Adrenal gland (tissue), 12 donors: ENCODE measurements around the gene ZNF774. TPM values are rescaled to one million over a fixed set of nuclear protein-coding genes. Genes with fewer than 3 reads are reported as not detected.

Experiments used
- DNase-seq, 7 donors: peaks; one replicate each; pipeline ENCODE4 v3.0.0-alpha.2; 2019 to 2020
- H3K27ac ChIP-seq, 5 donors: fragments of 200-600 bp; sonication (generic) in 4 of 5; 1 replicate in 3 of 5; 2 replicates in 2 of 5; pipeline versions ENCODE4 v1.5.1 to v1.8.0; 2016 to 2020; ENCODE audit warnings: mild to moderate bottlenecking in 1 of 5
- H3K27me3 ChIP-seq: fragments of 200-600 bp; 2 replicates; pipeline ENCODE4 v1.8.0; 2021
- H3K36me3 ChIP-seq, 2 donors: fragments of 200-600 bp; replicated peaks in 1 of 2; 1 replicate in 1 of 2; 2 replicates in 1 of 2; pipeline versions ENCODE4 v1.5.1 to v1.8.0; 2018 to 2022
- H3K4me1 ChIP-seq, 2 donors: fragments of 200-600 bp; replicated peaks in 1 of 2; 1 replicate in 1 of 2; 2 replicates in 1 of 2; pipeline versions ENCODE4 v1.5.1 to v1.8.0; 2018 to 2021
- H3K4me3 ChIP-seq, 4 donors: fragments of 200-600 bp; sonication (generic) in 3 of 4; one replicate each; pipeline ENCODE4 v1.5.1; 2016 to 2018
- H3K9me3 ChIP-seq, 3 donors: fragments of 200-600 bp; sonication (generic) in 1 of 3; replicated peaks in 1 of 3; 1 replicate in 2 of 3; 2 replicates in 1 of 3; pipeline versions ENCODE4 v1.5.1 to v1.8.0; 2016 to 2021
- POLR2A ChIP-seq, 2 donors: fragments of 450-650 bp; IDR thresholded peaks; one replicate each; pipeline ENCODE4 v1.6.1; 2017; ENCODE audit warnings: antibody characterized with exemption in 2 of 2, mild to moderate bottlenecking in 2 of 2, moderate library complexity in 1 of 2
- WGBS, 4 donors: extraction: QIAGEN DNeasy Blood & Tissue Kit in 2 of 4; methylation state at CpG; one replicate each; pipeline versions ENCODE4 v1.1.5 to v1.1.7; 2013 to 2017; 5-methylcytosine and 5-hydroxymethylcytosine counted together
- intact Hi-C, 2 donors: fragments of 100-400 bp; cut with DNase I; formaldehyde crosslinking; loops; one replicate each; pipeline versions ENCODE4 v1.14.1 to v1.15.0; 2022 to 2023
- polyA plus RNA-seq, 3 donors: library from polyadenylated mRNA; stranded (reverse); fragments of 200-250 nt in 2 of 3; fragments of 350-450 nt in 1 of 3; fragmentation: Illumina TruSeq in 1 of 3; extraction: RNeasy Lipid Tissue Mini Kit (QIAGEN cat#74804) in 1 of 3; gene quantifications; one replicate each; pipeline ENCODE4 v1.2.3, GENCODE V29; 2013 to 2014
- total RNA-seq, 9 donors: library from RNA; depleted of rRNA in 4 of 9; stranded (reverse); fragments of >200 nt in 4 of 9; fragments of 120-200 nt in 1 of 9; fragmentation: NEBNext Ultra II Directional in 1 of 9; extraction: Animal tissue kit (Norgen Biotek cat#: 25700) in 1 of 9; gene quantifications; one replicate each; pipeline versions ENCODE4 v1.1.0 to v1.2.4, GENCODE V29; 2013 to 2023
- TF ChIP-seq, protein P1 (sequence below), 6 experiments: fragments of 450-650 bp in 4 of 6; fragments of 200-600 bp in 2 of 6; sonication (generic) in 1 of 6; IDR thresholded peaks; 1 replicate in 5 of 6; 2 replicates in 1 of 6; pipeline versions ENCODE4 v1.5.1 to v1.8.0; 2016 to 2021; ENCODE audit warnings: antibody characterized with exemption in 6 of 6, mild to moderate bottlenecking in 2 of 6, moderate library complexity in 1 of 6
- donor health status: healthy with polysubstance abuse.
- donor health status: Bipolar disorder and iron deficiency.
- donor health status: DM: yes; HTN: yes; CAD: no.
- donor health status: DM: no; HTN: no; CAD: no.
- donor health status: DM: no; HTN: no; CAD: no.
- donor health status: DM: yes; HTN: yes; CAD: no.

ZNF774 gene
- total and polyA plus RNA-seq, 12 donors = 1.0 to 21.4 (median 6.0) TPM

DNA sequence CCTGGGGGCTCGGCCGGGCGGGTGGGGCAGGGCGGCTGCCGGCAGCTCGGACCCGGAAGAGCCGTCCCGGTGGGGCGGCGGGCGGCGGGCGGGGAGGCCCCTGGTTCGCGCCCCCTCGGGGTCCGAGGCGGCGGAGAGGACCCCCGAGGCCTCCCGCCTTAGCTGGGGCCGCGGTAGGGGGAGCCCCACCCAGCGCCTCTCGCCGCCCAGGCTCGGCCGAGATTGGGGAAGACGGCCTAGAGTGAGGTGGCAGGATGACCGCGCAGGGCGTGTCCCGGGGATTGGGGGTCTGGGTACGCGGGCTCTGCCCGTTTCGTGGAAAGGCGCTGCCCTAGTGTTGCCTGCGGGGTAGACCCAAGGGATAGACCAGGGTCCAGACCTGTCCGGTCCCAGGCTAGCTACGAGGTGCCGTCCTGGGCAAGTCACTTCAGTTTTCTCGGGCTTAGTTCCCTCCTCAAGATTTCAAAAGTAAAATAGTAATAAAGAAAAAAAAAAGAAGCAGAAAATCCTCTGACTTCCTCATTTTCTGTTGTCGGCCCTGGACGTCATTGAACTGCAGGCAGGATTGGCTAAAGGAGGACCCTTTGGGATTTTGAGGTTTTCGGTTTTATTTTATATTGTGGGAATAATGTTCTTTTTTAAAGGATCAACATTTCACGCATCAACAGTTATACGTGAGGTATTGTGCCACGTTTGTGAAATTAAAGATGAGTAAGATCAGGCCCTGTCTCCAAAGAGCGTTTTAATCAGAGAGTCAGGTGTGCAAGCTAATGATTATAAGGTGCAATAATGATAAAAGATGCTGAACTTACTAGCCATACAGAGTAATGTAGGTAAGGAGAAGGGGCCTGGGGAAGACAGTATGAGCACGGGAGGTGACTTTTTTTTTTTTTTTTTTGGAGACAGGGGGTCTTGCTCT is 36.6 kb downstream of the ZNF774 start:
- H3K27ac ChIP-seq = peak overlapping the region; percentile 87 to 99 (median 98)
- no peaks in the 10 kb centered on the region for H3K27me3 ChIP-seq
- H3K36me3 ChIP-seq = peaks cover 0 to 18% of the 10 kb centered on the region in 2 donors
- peak overlapping the region; percentile 70 to 94 (median 79) for H3K4me3 ChIP-seq
- peak; percentile 68 to 81 (median 76) for DNase-seq
- H3K9me3 ChIP-seq = no peaks in the 10 kb centered on the region
- no peak for TF ChIP-seq POLR2A (IDR thresholded peaks at IDR 0.05)
- TF ChIP-seq, protein P1, sequence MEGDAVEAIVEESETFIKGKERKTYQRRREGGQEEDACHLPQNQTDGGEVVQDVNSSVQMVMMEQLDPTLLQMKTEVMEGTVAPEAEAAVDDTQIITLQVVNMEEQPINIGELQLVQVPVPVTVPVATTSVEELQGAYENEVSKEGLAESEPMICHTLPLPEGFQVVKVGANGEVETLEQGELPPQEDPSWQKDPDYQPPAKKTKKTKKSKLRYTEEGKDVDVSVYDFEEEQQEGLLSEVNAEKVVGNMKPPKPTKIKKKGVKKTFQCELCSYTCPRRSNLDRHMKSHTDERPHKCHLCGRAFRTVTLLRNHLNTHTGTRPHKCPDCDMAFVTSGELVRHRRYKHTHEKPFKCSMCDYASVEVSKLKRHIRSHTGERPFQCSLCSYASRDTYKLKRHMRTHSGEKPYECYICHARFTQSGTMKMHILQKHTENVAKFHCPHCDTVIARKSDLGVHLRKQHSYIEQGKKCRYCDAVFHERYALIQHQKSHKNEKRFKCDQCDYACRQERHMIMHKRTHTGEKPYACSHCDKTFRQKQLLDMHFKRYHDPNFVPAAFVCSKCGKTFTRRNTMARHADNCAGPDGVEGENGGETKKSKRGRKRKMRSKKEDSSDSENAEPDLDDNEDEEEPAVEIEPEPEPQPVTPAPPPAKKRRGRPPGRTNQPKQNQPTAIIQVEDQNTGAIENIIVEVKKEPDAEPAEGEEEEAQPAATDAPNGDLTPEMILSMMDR (IDR thresholded peaks at IDR 0.05) = peak in 1 of 6 experiments; percentile 1
- H3K4me1 ChIP-seq = peaks cover 28 to 43% of the 10 kb centered on the region in 2 donors
- intact Hi-C loops = no loop called here
- WGBS, 4 donors = 1 to 3% (median 1%) methylated on average over 22 to 52 of the region's 52 CpGs

DNA sequence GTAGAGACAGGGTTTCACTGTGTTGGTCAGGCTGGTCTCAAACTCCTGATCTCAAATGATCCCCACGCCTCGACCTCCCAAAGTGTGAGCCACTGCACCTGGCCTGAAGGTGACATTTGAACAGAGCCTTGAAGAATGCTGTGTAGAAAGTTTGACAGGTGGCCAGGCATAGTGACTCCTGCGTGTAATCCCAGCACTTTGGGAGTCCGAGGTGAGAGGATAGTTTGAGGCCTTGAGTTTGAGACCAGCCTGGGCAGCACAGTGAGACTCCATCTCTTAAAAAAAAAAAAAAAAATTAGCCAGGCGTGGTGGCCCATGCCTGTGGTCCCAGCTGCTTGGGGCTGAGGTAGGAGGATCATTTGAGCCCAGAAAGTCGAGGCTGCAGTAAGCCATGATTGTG is 37.4 kb downstream of the ZNF774 start:
- H3K27ac ChIP-seq = peak overlapping the region in 3 of 5 donors; percentile 17 to 98 (median 96)
- H3K36me3 ChIP-seq = peaks cover 0 to 18% of the 10 kb centered on the region in 2 donors
- H3K27me3 ChIP-seq = no peaks in the 10 kb centered on the region
- peaks cover 31 to 51% of the 10 kb centered on the region in 2 donors for H3K4me1 ChIP-seq
- no peak for DNase-seq
- 51 to 67% (median 60%) methylated on average over 6 of the region's 6 CpGs for WGBS, 4 donors
- TF ChIP-seq POLR2A (IDR thresholded peaks at IDR 0.05) = no peak
- TF ChIP-seq, protein P1 (IDR thresholded peaks at IDR 0.05) = no peak
- intact Hi-C loops = no loop called here
- no peaks in the 10 kb centered on the region for H3K9me3 ChIP-seq
- H3K4me3 ChIP-seq = peak overlapping the region in 1 of 4 donors; percentile 94

DNA sequence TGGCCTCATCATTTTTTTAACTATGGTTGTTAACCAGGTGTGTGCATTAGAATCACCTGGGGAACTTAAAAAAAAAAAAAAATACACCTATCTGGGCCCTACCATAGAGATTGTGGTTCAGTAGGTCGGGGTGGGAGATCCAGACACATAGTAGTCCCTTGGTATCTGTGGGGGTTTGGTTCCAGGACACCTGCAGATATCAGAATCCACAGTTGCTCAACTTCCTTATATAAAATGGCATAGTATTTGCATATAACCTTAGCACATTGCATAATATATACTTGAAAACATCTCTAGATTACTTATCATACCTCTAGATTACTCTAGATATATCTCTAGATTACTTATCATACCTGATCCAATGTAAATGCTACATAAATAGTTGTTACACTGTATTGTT is 41.0 kb downstream of the ZNF774 start:
- 82 to 91% (median 87%) methylated on average over 1 of the region's 1 CpG for WGBS, 4 donors
- no peak overlapping the region for H3K27ac ChIP-seq
- DNase-seq = no peak
- H3K27me3 ChIP-seq = no peaks in the 10 kb centered on the region
- TF ChIP-seq, protein P1 (IDR thresholded peaks at IDR 0.05) = no peak
- TF ChIP-seq POLR2A (IDR thresholded peaks at IDR 0.05) = no peak
- H3K9me3 ChIP-seq = no peaks in the 10 kb centered on the region
- H3K4me1 ChIP-seq = peaks cover 32 to 74% of the 10 kb centered on the region in 2 donors
- H3K36me3 ChIP-seq = peaks cover 0 to 18% of the 10 kb centered on the region in 2 donors
- intact Hi-C loops = no loop called here
- no peak overlapping the region for H3K4me3 ChIP-seq

GRCh38 chr15:90394074-90394473 is 42.0 kb downstream of the ZNF774 start:
- Histone ChIP-seq H3K4me1 (peaks cover 32 to 81% of the 10 kb centered on the region in 2 donors), H3K36me3 (peaks cover 0 to 18% of the 10 kb centered on the region in 2 donors), H3K4me3 (no peak overlapping the region), H3K27ac (peak overlapping the region in 1 of 5 donors; percentile 30), H3K9me3 (no peaks in the 10 kb centered on the region), H3K27me3 (no peaks in the 10 kb centered on the region)
- intact Hi-C loops = no loop called here
- no peak for DNase-seq
- no peak for TF ChIP-seq POLR2A (IDR thresholded peaks at IDR 0.05)
- TF ChIP-seq, protein P1 (IDR thresholded peaks at IDR 0.05) = no peak
- 98 to 100% (median 100%) methylated on average over 1 of the region's 1 CpG for WGBS, 4 donors
